H54 (cell line): ENCODE data around the gene PLN.

ENCODE experiments used
- DNase-seq: peaks from one replicate; pipeline ENCODE4 v3.0.0; 2011; ENCODE audit warnings: low spot score, mixed read lengths; ENCODE audit not compliant: insufficient read length
- FAIRE-seq: peaks from 3 replicates; lab custom pipeline; 2011; peaks lifted over from hg19 to GRCh38; lab: Jason Lieb, UNC
- POLR2A ChIP-seq: IDR thresholded peaks from 2 replicates; pipeline ENCODE4 v1.6.1; 2011; ENCODE audit warnings: low read depth, mild to moderate bottlenecking, low read length

Gene PLN

DNA sequence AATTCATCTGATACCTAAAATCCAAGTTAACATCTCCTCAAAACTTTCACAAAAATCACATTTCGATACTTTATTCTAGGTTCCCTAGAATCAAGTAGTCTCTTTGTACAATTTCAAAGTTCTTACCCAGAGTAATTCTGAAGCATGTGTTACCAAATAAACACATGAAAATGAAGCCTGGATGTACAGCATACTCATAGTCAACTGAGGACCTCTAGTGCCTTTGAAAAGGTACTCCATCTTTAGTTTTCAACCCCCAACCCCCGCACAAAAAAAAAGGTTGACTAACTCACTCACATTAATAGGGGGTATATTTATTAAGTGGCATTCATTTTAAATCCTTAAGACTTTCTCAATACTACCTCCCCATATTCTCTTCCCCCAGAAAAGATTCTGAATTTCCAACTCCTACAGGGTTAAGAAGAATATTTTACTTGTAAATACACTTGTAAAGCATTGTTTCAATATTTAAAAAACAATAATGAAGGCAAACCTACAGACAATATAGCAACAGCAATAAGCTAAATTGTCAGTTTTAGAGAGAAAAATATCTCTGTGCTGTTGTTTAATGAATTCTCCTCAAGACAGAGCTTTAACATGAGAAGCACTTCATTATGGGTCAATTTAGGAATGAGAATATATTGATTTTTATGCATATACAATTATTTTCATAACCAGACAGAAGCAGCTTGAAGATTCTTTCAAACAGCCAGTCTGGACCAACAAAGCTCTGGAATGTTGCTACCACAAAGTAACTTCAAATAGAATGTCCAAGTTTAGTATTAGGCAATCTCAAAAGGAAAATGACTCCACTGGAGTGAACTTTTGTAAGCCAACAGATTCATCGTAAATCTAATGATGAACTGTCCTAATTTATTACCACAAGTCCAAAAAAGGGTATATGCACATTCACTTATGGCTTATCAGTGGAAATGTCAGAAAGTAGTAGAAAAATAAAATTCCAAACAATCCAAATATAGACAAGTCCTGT, 3.3 kb downstream of the PLN start:
- FAIRE-seq: no peak
- no peak for TF ChIP-seq POLR2A
- no peak for DNase-seq

DNA sequence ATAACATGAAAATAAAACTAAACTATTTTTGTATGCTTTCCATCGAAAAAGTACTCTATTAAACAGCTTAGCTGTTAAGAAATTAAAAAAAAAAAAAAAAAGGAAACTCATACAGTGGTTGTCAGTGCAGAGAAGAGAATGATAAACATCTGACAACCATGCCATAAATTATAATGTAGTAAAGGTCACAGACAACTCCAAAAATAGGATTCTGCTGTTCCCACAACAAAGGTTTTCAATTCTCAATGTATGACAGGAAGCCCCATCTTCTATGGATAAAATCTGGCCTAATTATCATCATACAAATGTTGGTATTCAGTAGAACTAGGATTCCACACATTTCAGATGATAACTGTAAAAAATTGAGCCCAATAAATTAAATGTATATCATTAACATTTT, 5.0 kb downstream of the PLN start:
- TF ChIP-seq POLR2A: no peak
- no peak for DNase-seq

DNA sequence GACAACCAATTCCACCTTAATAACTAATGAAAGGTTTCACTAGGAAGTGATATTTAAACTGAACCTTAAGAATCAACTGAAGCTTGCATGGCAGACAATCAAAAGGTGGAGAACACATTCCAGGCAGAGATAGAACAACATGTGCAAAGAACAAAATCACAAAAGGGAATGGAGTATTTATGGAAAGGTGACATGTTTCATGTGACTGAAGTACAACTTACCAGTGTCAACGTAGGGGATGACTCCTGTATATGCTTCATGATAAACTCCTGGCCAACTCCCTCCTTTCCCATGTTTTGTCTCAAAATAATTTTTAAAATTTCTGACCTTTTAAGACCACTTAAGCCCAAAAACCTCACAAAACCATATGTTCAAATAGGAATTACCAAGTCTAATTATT, 6.6 kb downstream of the PLN start:
- DNase-seq (no peak), FAIRE-seq (no peak)
- no peak for TF ChIP-seq POLR2A

More for the DNA sequence above, 5.0 kb downstream of the PLN start:
- FAIRE-seq: no peak

DNA sequence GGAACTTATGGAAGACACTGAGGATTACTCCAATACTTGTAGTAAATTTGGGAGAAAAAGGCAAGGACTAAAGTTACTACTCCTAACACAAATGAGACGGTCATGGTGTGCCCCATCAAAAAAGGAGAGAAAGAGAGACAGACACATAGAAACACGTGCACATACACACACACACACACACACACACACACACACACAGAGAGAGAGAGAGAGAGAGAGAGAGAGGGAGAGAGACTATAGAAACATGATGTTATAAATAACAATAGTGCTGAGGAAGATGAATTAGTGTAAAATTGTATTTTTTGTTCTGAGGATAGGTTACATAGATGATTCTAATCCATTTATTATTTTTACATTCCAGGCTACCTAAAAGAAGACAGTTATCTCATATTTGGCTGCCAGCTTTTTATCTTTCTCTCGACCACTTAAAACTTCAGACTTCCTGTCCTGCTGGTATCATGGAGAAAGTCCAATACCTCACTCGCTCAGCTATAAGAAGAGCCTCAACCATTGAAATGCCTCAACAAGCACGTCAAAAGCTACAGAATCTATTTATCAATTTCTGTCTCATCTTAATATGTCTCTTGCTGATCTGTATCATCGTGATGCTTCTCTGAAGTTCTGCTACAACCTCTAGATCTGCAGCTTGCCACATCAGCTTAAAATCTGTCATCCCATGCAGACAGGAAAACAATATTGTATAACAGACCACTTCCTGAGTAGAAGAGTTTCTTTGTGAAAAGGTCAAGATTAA, 10.5 kb downstream of the PLN start:
- FAIRE-seq (no peak), DNase-seq (no peak)
- TF ChIP-seq POLR2A: no peak

DNA sequence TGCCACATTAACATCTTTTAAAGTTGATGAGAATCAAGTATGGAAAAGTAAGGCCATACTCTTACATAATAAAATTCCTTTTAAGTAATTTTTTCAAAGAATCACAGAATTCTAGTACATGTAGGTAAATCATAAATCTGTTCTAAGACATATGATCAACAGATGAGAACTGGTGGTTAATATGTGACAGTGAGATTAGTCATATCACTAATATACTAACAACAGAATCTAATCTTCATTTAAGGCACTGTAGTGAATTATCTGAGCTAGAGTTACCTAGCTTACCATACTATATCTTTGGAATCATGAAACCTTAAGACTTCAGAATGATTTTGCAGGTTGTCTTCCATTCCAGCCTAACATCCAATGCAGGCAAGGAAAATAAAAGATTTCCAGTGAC, 11.6 kb downstream of the PLN start:
- TF ChIP-seq POLR2A: no peak
- FAIRE-seq (no peak), DNase-seq (no peak)

DNA sequence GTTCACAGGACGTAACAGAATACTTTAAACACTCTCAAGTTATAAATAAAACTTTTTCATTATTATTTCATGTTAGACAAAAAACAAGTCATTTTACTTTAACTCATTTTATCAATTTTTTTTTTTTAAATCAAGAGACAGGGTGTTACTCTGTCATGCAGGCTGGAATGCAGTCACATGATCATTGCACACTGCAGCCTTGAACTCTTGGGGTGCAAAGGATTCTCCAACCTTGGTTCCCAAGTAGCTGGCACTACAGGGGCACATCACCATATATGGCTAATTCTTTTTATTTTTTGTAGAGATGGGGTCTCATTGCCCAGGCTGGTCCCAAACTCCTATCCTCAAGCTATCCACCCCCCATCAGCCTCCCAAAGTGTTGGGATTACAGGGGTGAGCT, 14.2 kb downstream of the PLN start:
- no peak for DNase-seq
- no peak for TF ChIP-seq POLR2A

DNA sequence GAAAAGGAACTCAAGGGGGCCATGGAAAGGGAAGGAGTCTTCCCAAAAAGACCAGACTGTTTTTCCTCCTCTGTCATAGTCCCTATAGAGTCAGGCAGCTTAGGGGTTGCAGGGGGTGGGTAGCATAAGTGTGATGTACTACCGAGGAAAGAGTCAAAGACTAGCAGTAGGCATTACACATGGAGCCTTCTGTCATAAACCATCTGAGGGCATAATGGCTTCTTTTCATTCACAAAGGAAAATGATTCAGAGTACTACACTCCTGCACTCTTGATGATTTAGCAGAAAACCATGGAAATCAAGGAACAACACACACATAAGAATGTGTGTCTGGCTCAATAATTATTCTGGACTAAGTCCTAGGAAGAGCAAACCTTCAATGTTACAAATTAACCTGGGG, 14.9 kb downstream of the PLN start:
- TF ChIP-seq POLR2A: no peak
- DNase-seq (no peak), FAIRE-seq (no peak)

More for the DNA sequence above, 14.2 kb downstream of the PLN start:
- FAIRE-seq: no peak

DNA sequence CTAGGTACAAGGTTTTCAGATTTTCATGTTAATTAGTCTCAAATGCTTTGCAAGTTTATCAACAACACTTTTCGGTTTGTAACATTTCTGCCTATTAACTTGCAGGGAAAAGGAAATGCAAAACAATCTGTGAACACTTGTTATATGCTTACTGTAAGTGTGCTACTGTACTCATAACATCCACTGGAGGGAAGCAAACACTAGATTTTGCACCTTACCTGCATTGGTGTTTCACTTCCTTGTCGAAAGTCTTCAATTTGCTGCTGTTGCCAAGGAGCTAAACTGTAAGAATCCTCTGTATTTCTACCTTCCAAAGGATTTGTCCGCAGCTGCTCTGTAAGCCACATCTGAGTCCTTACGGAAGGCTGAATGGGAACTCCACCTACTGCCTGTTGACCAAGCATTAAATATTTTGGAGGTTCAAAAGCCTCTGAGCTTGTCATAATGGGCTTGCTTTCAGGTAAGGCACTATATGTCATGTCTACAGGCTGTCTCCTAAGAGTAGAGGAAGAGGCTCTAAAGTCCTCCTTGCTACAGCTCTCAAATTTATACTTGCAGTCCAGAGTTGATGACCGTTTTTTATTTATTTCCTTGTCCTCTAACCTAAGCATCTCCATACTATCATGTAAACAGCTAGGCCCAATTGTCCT, 17.3 kb downstream of the PLN start:
- DNase-seq: no peak

DNA sequence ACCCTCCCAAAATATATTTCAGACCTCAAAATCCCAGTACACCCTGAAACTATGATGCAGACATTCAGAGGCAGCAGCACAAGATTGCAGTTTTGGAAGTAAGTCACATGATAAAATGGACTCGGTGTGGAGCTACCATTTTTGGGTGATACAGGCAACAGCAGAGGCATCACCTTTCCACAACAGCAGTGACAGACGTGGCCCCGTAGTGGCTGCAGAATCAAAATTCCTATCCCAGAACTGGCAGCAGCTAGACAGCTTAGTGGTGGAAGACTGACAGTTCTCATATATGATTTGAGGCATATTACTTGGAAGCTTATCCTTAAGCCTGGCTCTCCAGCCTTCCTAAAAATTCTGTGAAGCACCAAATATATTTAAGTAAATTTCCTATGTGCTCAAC, 19.9 kb downstream of the PLN start:
- FAIRE-seq (no peak), DNase-seq (no peak)
- no peak for TF ChIP-seq POLR2A

More for the DNA sequence above, 17.3 kb downstream of the PLN start:
- no peak for TF ChIP-seq POLR2A
- peak; percentile 71 for FAIRE-seq

DNA sequence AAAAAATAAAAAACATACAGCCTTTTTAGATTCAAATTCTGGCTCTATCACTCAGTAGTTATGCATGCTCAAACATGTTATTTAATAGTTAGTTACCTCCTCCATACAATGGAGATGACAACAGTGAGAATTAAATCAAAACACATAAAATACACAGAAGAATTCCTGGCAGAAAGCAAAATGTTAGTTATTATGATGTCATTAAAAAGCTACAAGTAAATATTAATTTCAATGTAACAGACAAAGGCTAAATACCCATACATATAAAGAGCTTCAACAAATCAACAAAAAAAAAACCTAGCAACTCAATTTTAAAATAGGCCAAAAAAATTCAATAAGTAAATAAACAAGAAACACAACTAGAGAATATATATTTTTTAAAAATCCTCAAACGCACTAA, 21.4 kb downstream of the PLN start:
- no peak for TF ChIP-seq POLR2A
- no peak for FAIRE-seq

DNA sequence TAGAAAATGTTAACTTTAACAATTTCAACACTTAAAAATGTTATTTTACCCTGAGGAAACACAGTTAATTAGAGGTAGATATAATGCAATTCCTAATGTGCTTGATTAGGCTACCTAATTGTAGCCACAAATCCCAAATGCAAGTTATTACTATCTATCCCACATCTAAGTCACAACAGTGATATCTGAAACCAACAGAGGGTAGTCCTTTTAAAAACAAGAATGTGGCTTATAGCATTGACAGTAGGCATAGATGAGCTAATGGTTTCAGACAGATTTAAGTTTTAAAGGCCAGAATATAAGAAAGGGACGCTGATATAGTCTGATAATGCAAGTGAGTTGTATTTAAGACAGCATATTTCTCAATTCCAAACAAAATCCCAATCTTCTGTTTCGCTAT, 23.0 kb downstream of the PLN start:
- DNase-seq: no peak
- no peak for TF ChIP-seq POLR2A
- no peak for FAIRE-seq

More for the DNA sequence above, 21.4 kb downstream of the PLN start:
- DNase-seq: no peak

DNA sequence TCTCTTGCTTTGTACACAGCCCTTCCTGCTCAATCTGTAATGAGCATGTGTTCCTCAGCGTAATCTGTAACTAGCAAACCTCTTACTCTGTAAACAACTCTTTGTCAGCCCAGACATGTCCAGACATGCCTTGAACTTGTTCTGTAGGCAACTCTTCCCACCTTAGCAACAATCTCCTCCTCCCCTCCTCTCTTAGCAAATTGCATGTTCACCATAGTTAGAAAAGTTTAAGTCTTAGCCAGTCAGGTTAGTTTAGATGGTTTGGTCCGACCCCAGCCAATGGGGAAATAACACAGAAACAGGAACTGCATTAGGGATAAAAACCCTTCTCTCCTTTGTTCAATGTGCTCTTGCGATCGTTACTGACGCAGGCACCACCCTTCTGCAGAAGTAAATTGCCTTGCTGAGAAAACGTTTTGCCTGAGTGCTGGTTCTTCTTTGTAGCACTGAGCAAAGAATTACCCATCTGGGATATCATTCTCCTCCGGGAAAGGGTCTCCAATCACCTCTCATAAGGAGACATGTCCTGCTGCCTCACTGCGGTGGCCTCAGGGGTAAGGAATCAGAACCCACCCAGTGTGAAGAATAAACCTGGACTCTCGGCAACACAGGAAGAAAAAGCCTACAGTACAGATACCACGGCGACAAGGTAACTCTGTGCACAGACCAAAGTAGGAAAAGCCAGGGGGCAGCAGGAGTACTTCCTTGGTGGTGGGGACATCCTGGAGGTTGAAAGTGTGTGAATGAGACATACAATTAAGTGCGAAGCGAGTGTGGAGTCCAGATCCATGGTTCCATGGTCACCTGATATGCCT, 26.2 kb downstream of the PLN start:
- FAIRE-seq: no peak
- no peak for TF ChIP-seq POLR2A
- no peak for DNase-seq

DNA sequence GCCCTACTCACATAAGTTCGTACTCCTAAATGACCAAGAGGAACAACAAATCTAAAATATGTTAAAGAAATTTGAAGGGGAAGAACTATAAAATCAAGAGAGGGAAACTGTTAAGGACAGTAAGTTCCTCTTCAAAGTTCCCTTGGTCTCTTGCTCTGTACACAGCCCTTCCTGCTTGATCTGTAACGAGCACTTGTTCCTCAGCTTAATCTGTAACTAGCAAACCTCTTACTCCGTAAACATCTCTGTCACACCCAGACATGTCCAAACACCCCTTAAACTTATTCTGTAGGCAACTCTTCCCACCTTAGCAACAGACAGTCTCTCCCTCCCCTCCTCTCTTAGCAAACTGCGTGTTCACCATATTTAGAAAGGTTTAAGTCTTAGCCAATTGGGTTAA, 29.9 kb downstream of the PLN start:
- DNase-seq: no peak
- TF ChIP-seq POLR2A: no peak
- FAIRE-seq: no peak

DNA sequence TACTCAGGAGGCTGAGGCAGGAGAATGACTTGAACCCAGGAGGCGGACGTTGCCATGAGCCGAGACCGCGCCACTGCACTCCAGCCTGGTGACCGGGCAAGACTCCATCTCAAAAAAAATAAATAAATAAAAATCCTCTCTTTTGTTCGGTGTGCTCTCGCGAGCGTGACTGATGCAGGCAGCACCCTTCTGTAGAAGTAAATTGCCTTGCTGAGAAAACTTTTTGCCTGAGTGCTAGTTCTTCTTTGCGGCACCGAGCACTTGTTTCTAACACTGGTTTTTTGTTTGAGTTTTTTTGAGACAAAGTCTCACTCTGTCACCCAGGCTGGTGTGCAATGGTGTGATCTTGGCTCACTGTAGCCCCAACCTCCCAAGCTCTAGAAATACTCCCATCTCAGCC, 30.5 kb downstream of the PLN start:
- no peak for DNase-seq
- TF ChIP-seq POLR2A: no peak
- FAIRE-seq: no peak
